NT2/D1 (cell line): ENCODE measurements around the gene ERLIN1.

Experiments used
- SUZ12 ChIP-seq: IDR thresholded peaks from 2 replicates; pipeline ENCODE4 v1.6.1; 2011; ENCODE audit not compliant: insufficient read length, insufficient read depth; ENCODE audit errors: extremely low read depth
- YY1 ChIP-seq: IDR thresholded peaks from 2 replicates; pipeline ENCODE4 v1.6.1; 2011; ENCODE audit not compliant: insufficient read length, insufficient read depth
- ZNF274 ChIP-seq: IDR thresholded peaks from 2 replicates; pipeline ENCODE4 v1.6.1; 2011; ENCODE audit warnings: mild to moderate bottlenecking, low read depth, low read length

DNA sequence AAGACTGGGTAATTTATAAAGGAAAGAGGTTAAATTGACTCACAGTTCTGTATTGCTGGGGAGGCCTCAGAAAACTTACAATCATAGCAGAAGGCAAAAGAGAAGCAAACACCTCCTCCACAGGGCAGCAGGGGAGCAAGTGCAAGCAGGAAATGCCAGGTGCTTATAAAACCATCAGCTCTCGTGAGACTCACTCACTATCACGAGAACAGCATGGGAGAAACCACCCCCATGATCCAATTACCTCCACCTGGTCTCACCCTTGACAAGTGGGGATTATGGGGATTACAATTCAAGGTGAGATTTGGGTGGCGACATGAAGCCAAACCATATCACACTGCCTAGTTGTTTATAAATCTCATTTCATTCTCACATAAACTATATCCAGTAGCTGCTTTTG is 76.2 kb downstream of the ERLIN1 start:
- TF ChIP-seq ZNF274 (no peak), YY1 (no peak), SUZ12 (no peak)
